ENCODE results near the gene JUND.
A peak's percentile ranks its signal among the peaks of the same experiment; 100 is the strongest.

JUND gene

GRCh38 chr19:18308051-18308947 lies 26.9 kb upstream of the JUND start:
- DNase-seq = no peak

GRCh38 chr19:18307271-18307681 lies 25.9 kb upstream of the JUND start:
- no peak for DNase-seq

- DNase-seq = no peak
These were observed 25.5 kb upstream of the JUND start for GRCh38 chr19:18306888-18307260.

GRCh38 chr19:18306209-18306887 lies 24.9 kb upstream of the JUND start:
- DNase-seq = no peak

GRCh38 chr19:18304458-18305310 lies 23.3 kb upstream of the JUND start:
- no peak for DNase-seq

- no peak for DNase-seq
These were observed 22.7 kb upstream of the JUND start for GRCh38 chr19:18304208-18304457.

- no peak for DNase-seq
These were observed 20.3 kb upstream of the JUND start for GRCh38 chr19:18301718-18302111.

GRCh38 chr19:18300930-18301717 lies 19.7 kb upstream of the JUND start:
- no peak for DNase-seq

GRCh38 chr19:18299654-18300053 lies 18.2 kb upstream of the JUND start:
- no peak for DNase-seq

- no peak for DNase-seq
These were observed 17.2 kb upstream of the JUND start for GRCh38 chr19:18298601-18299000.

GRCh38 chr19:18297308-18297707 lies 15.9 kb upstream of the JUND start:
- DNase-seq = no peak

- no peak for DNase-seq
These were observed 13.6 kb upstream of the JUND start for GRCh38 chr19:18295034-18295451.

GRCh38 chr19:18294467-18294864 lies 13.0 kb upstream of the JUND start:
- no peak for DNase-seq

- DNase-seq = no peak
These were observed 12.4 kb upstream of the JUND start for GRCh38 chr19:18293642-18294466.

- peak; percentile 37 for DNase-seq
These were observed 11.6 kb upstream of the JUND start for GRCh38 chr19:18292810-18293641.

- peak; percentile 9 for DNase-seq
These were observed 11.0 kb upstream of the JUND start for GRCh38 chr19:18292462-18292809.

- no peak for DNase-seq
These were observed 10.4 kb upstream of the JUND start for GRCh38 chr19:18291590-18292461.

- DNase-seq = no peak
These were observed 9.7 kb upstream of the JUND start for GRCh38 chr19:18291019-18291524.

GRCh38 chr19:18290302-18291018 lies 9.0 kb upstream of the JUND start:
- no peak for DNase-seq

All from NCI-H2029 treated with DMSO at 0.1 percent for 48 hours (cell line).